ENCODE measurements around the gene DUOXA2.

Gene DUOXA2

GRCh38 chr15:45136378-45136764 lies 22.2 kb downstream of the DUOXA2 start:
- no peak for DNase-seq (ENCODE audit: low read depth)

- DNase-seq (ENCODE audit: low read depth), result no peak
Measured at GRCh38 chr15:45137703-45138102, 23.6 kb downstream of the DUOXA2 start.

DNA sequence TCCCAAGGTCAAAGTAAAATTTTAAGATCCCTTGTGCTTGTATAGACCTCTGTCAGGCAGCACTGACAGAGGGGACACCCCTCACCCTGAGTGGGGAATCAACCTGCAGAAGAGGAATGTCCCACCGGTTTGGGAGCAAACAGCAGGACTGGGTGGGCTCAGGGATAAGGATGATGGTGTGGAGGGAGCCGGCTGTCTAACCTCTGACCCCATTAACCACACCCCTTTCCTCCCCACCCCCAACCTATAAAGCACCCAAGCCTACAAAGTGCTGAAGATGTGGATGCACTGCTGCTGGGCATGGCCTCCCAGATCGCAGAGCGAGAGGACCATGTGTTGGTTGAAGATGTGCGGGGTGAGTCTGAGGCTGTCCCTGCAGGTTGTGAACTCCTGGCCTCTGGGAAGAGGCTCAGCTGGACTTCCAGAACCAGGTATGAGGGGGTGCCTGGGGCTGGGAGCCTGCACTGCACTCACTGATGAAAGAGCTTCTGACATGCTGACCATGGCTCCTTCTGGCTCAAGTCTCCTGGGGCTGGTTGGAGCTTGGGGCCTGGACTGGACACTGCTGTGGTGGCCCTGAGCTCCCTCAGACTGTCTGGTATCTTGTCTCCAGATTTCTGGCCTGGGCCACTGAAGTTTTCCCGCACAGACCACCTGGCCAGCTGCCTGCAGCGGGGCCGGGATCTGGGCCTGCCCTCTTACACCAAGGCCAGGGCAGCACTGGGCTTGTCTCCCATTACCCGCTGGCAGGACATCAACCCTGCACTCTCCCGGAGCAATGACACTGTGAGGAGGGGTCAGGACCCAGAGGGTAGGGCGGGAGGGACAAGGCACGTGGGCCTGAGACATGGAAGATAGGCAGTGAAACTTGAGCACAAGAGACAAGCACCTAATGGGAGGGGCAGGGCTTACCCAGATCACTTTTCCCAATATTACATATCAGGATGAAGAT lies 25.0 kb downstream of the DUOXA2 start:
- DNase-seq (ENCODE audit: low read depth), result no peak

DNA sequence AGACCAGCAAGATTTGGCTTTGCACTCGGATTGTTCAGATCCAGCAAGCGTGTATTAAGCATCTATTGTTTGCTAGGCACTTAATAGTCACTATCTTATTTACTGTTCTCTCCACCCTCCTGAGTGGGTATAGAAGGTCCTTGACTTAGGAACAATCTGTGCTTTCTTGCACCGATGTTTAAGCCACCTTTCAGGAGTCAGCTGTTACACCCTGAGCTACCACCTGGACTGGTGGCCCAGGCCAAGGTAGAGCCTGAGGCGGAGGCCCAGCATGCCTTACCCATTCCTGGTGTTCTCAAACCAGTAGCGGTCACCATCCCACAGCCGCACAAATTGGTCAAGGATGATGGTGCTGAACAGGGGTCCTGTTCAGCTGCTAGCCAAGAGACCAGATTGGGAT lies 25.6 kb downstream of the DUOXA2 start:
- no peak for DNase-seq (ENCODE audit: low read depth)

DNA sequence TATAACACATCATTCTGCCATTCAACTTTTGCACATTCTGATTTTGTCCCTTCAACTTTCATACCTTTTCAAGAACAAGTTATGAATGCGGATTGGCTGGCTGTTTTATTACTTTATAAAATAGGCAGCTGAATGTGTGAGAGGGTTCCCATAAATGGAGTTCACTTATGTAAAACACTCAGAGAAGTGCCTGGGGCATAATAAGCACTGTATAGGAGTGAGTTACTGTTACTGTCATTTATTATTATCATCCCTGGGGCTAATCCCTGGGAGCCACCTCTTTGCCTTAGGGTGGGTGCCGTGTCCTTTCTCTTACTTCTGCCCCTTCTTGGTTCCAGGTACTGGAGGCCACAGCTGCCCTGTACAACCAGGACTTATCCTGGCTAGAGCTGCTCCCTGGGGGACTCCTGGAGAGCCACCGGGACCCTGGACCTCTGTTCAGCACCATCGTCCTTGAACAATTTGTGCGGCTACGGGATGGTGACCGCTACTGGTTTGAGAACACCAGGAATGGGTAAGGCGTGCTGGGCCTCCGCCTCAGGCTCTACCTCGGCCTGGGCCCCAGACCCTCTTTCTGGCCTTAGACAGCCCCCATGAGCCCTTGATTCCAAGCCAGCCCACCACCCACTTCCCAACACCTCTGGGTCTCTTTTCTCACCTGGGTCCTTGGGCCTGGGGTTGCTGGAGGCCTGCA lies 26.6 kb downstream of the DUOXA2 start:
- no peak for DNase-seq (ENCODE audit: low read depth)

DNA sequence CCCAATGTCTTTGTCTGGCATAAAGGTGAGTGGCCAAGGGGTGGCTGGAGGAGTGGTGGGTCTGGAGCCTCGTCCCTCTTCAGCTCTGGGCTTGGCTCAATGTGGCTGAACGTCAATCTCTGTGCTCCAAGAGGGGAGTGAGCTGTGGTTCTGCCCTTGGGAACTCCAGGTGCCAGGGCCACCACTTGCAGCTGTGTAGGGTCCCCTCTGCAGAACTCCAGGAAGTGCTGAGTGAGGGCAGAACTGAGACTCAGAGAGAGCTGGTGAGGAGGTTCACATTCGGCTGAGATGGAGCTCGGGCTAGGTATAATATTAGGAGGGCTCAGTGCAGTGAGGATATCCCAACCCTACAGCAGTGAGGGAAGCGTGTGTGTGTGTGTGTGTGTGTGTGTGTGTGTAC lies 27.3 kb downstream of the DUOXA2 start:
- DNase-seq (ENCODE audit: low read depth), result no peak

- DNase-seq (ENCODE audit: low read depth), result no peak
Measured at GRCh38 chr15:45143056-45143455, 28.9 kb downstream of the DUOXA2 start.

DNA sequence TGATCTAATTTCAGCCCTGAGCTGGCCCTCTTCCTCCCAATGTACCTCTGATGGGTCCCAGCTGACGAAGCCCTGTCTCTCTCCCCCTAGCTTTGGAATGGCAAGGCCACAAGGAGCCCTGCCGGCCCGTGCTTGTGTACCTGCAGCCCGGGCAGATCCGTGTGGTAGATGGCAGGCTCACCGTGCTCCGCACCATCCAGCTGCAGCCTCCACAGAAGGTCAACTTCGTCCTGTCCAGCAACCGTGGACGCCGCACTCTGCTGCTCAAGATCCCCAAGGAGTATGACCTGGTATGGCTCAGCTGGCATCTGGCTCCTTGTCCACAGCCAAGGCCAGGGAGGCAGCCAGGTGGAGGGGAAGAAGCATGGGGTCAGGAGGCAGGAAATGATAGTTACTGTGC lies 29.8 kb downstream of the DUOXA2 start:
- DNase-seq (ENCODE audit: low read depth), result no peak

DNA sequence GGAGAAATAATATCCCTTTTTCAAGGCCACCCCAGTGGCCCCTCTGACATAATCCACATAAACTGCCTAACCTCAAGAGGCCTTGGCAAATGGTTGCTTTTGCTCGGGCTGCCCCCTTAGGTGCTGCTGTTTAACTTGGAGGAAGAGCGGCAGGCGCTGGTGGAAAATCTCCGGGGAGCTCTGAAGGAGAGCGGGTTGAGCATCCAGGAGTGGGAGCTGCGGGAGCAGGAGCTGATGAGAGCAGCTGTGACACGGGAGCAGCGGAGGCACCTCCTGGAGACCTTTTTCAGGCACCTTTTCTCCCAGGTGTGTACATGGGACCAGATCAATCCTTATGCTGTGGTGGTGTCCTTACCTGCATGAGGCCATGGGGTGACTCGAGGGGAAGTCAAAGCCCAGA lies 30.6 kb downstream of the DUOXA2 start:
- no peak for DNase-seq (ENCODE audit: low read depth)

DNA sequence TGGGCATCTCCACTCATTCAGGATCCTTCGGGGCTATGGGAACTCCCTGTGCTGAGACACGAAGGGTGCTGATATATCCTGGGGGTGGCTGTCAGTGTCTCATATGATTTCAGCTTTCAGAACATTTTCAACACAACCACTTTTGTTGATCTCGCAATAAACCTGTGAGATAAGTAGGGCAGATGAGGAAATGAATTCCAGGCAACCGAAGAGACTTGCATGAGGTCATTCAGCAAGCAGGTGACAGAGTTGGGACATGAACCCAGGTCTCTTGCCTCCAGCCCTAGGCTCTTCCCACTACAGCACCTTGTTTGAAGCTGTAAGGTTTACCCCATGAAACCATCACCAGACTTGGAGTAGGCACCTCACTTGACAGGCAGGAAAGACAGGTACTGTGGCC lies 32.3 kb downstream of the DUOXA2 start:
- no peak for DNase-seq (ENCODE audit: low read depth)

DNA sequence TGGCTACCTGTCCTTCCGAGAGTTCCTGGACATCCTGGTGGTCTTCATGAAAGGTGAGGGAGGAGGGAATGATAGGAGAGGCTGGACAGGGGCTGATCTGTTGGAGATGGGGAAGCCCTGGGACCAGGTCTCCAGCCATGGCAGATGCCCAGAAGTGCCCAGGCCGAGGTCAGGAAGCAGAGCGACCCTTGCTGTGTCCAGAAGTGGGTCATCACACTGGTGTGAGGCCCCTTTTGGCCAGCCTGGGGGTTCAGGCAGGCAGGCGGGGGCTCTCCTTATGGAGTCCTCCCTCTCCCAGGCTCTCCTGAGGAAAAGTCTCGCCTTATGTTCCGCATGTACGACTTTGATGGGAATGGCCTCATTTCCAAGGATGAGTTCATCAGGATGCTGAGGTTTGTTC lies 33.5 kb downstream of the DUOXA2 start:
- no peak for DNase-seq (ENCODE audit: low read depth)

DNA sequence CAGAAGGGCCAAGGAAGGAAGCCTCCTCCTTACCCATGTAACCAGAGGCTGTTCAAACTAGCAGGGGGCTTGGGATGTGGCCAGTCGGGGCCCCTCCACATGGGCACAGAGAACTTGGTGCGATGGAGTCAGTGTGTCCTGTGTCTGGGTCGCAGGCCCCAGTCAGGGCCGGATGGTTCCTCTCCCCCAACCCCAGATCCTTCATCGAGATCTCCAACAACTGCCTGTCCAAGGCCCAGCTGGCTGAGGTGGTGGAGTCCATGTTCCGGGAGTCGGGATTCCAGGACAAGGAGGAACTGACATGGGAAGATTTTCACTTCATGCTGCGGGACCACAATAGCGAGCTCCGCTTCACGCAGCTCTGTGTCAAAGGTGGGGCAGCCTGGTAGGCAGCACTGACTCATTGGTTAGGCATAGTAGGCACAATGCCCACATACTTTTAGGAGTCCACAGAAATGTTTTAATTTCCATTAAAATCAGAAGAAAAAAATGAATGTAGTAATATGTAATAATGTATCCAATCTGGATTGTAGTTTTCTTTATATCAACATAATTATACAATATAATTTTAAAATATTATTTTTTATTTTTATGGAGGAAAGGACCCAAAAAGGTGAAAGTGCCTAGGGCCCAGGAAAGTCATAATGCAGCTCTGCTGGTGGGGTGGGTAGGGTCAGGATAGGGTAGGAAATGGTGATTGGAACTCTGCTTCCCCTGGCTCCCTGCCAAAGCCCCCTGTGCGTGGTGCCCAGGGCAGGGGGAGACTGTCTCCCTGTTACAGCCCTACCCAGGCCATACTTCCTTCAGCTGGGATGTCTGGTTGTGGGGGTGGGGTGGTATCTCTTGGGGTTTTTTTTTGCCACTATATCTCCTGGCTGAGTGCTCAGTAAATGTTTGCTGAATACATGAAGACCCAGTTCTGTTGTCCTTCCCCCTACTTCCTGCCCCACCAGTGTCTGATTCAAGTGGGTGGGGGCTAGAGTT lies 34.2 kb downstream of the DUOXA2 start:
- DNase-seq (ENCODE audit: low read depth), result no peak

DNA sequence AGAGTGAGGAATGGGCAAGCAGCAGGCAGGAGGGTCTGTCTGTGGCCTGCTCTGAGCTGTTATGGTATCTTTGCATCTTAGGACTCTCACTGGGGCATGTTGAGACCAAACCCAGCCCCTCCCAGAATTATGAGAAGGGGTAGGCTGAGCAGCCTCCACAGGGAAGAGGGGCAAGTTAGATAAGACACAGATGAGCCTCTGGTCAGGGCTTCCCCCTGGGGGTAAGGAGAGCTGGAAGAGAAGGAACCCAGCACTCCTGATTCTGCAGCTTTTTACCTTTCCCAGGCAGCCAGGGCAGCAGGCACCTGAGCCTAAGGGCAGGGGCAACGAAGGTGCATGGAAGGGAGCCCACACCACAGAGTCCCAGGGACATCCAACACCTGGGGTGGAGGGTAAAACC lies 34.9 kb downstream of the DUOXA2 start:
- no peak for DNase-seq (ENCODE audit: low read depth)

DNA sequence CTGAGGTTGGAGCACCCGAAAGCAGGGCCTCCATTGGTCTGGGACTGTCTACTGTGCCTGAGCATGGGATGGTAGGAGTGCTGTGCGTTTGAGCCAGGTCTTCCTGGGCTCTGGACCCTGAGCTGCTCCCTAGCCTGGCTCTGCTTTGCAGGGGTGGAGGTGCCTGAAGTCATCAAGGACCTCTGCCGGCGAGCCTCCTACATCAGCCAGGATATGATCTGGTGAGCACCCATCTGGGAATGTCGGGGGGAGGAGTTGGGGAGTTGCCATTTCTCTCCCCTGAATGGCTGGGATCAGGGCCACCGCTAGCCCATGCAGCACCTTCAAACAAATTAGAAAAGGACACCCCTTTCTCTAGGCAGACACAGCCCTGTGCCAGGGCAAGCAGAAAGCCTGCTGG lies 36.4 kb downstream of the DUOXA2 start:
- DNase-seq (ENCODE audit: low read depth), result no peak

DNA sequence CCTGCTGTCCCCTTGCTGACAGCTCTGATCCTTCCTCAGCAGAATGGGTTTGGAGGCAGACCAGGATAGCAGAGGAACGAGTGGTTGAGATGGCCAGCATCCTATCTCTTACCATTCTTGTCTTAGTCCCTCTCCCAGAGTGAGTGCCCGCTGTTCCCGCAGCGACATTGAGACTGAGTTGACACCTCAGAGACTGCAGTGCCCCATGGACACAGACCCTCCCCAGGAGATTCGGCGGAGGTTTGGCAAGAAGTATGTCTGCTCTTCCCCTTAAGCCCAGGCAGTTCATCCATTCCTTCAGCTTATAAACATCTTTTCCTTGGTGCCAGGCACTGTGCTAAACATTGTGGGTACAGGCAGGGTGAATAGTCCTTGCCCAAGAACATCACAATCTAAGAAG lies 36.9 kb downstream of the DUOXA2 start:
- no peak for DNase-seq (ENCODE audit: low read depth)

- DNase-seq (ENCODE audit: low read depth), result no peak
Measured at GRCh38 chr15:45151998-45152828, 38.1 kb downstream of the DUOXA2 start.

DNA sequence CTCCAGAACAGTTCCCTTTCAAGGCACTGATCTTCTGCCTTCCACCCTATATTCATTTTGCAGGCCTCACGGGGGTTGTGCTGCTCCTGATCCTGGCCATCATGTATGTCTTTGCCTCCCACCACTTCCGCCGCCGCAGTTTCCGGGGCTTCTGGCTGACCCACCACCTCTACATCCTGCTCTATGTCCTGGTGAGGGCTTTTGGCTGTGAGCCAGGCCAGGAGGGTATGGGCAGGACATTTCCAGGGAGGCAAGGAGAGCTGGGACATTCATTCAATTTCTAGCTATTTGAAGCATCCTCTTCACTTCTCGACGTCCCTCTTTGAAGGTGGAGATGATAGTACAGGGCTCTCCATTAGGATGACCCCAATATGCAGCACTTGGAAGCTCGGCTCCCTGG lies 41.6 kb downstream of the DUOXA2 start:
- DNase-seq (ENCODE audit: low read depth), result no peak

DNA sequence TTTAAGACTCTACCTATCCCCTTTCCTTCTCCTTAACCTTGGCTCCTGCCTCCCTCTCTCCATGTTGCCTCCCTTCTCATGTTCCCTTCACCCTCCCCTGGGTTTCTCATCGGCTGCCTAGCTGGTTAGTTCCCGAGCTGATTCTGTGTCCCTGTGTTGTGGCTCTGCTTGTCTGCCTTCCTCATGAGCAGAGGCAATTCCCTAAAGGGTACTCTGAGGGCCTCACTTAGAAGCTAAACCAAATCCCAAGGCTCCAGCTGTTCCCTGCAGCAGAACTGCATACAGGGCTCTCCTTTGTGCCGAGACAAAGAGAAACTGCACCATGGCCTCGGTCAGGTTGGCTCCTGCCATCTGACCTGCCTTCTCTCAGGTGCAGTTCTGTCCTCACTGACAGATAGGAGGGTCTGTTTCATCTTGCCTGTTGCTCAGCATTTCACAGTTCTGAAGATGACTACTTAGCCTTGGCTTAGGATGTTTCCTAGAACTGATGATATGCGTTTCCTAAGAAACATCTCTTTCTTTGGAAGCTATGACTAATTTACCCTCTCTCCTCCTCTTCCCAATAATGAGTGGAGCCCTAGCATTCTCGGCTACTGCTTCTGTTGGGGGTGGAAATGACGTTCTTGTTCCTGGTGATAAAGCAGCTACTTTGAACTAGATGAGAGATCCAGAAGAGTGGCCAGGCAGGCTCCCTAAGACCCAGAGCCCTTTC lies 42.8 kb downstream of the DUOXA2 start:
- no peak for DNase-seq (ENCODE audit: low read depth)

DNA sequence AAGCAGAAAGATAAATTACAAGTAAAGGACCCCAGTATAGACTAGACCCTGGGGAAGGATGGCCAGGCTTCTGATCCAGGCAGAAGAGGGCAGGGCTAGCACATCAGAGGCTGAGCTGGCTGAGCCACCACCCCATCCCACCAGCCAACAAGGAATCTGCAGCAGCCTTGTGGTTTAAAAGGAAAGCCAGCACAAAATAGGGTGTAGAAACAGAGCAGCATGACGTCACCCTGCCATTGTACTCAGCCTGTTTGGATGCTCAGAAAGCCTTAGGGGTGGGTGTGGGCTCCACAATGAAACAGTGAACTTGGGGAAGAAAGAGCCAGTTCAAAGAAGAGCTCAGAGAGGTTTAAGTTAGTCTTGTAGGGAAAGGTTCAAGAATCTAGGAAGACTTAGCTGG lies 43.8 kb downstream of the DUOXA2 start:
- DNase-seq (ENCODE audit: low read depth), result no peak

DNA sequence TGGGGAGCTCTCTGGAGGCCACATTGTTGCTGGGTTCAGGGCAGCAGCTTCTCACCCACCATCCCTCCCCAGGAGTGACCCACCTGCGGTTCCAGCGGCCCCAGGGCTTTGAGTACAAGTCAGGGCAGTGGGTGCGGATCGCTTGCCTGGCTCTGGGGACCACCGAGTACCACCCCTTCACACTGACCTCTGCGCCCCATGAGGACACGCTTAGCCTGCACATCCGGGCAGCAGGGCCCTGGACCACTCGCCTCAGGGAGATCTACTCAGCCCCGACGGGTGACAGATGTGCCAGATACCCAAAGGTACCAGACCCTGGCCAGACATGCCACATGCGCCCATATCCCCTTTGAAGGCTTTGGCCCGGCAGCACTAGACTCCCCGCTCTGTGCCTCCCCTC lies 47.5 kb downstream of the DUOXA2 start:
- no peak for DNase-seq (ENCODE audit: low read depth)

Data from stimulated activated CD8-positive, alpha-beta memory T cell treated with anti-CD3 and anti-CD28 coated beads, Interleukin-15, amount 100 ng/mL, for 24 hours (primary cell).